Measurements from ENCODE around the gene HSPE1. TPM values are rescaled to one million over a fixed set of nuclear protein-coding genes. Genes with fewer than 3 reads are reported as not detected.
"Not testable (repeated sequence)": the region's sequence is repeated elsewhere in the genome, so short reads cannot be mapped to it uniquely, and the experiment has no call there.

HSPE1 gene
- total RNA-seq, 1 donor, result 12.9 TPM

- DNase-seq (ENCODE audit: low read depth in 2 of 3, low spot score in 2 of 3), result no peak
Measured at GRCh38 chr2:197498235-197498936, 1.8 kb upstream of the HSPE1 start.

GRCh38 chr2:197498937-197499593 is 1.1 kb upstream of the HSPE1 start:
- peak; percentile 7 to 56 (median 42) for DNase-seq (ENCODE audit: low read depth in 2 of 3, low spot score in 2 of 3)

- peak in 2 of 3 donors; percentile 11 to 14 for DNase-seq (ENCODE audit: low read depth in 2 of 3, low spot score in 2 of 3)
Measured at GRCh38 chr2:197500503-197501131, 438 bp downstream of the HSPE1 start.

- no peak for DNase-seq (ENCODE audit: low read depth in 2 of 3, low spot score in 2 of 3)
Measured at GRCh38 chr2:197502201-197502600, 2.0 kb downstream of the HSPE1 start.

DNA sequence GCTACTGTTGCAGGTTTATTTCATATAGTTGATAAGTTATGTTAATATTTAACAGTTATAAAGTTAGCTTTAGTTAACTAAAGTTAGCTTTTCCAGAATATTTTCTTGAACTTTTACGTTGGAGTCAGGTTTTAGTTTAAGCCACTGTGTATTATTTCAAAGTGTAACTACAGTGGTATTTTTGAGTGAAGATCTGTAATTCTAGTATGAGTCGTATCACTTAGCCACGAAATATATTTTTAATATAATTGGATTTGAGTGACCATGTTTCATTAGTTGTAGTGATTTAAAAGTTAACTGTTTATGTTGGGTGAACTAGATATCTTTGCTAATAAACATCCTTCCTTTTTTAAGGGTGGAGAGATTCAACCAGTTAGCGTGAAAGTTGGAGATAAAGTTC is 2.5 kb downstream of the HSPE1 start:
- DNase-seq (ENCODE audit: low read depth in 2 of 3, low spot score in 2 of 3), result no peak

- no peak for DNase-seq (ENCODE audit: low read depth in 2 of 3, low spot score in 2 of 3)
Measured at GRCh38 chr2:197504000-197504399, 3.8 kb downstream of the HSPE1 start.

GRCh38 chr2:197504512-197504911 is 4.3 kb downstream of the HSPE1 start:
- no peak for DNase-seq (ENCODE audit: low read depth in 2 of 3, low spot score in 2 of 3)

GRCh38 chr2:197506658-197507057 is 6.5 kb downstream of the HSPE1 start:
- no peak for DNase-seq (ENCODE audit: low read depth in 2 of 3, low spot score in 2 of 3)

- no peak for DNase-seq (ENCODE audit: low read depth in 2 of 3, low spot score in 2 of 3)
Measured at GRCh38 chr2:197513915-197514314, 13.7 kb downstream of the HSPE1 start.

- DNase-seq (ENCODE audit: low read depth in 2 of 3, low spot score in 2 of 3), result peak in 1 of 3 donors; percentile 11
Measured at GRCh38 chr2:197514754-197515153, 14.6 kb downstream of the HSPE1 start.

GRCh38 chr2:197515315-197515738 is 15.1 kb downstream of the HSPE1 start:
- DNase-seq (ENCODE audit: low read depth in 2 of 3, low spot score in 2 of 3), result no peak

DNA sequence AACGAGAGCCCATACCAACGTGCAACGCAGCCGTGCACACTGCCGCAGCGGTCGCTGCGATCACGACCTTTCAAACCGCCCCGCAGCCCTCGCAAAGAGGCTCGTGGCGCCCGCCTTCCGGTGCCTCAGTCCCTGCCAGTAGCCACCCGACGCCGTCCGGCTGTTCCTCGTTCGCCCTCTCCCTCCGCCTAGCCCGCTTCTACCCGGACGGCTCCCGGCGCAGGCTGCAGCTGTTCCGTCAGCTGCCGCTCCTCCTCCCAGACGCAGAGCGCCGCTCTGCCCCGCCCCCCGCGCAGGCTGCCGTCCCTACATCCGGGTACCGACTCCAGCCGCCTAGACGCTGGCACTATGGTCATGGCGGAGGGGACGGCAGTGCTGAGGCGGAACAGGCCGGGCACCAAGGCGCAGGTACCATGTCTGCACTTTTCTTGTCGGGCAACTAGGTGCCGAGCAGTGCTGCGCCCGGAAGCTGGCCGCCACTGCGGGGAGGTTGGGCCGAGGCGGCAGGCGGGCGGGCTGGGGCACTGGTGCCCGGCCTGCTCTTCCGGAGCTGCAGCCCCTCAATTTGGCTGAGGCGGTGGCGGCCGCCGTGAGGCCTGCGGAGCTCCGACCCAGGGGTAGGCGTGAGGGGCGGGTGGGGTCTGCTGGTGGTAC is 15.7 kb downstream of the HSPE1 start, which contains the start of gene MOB4:
TSS of gene MOB4 (plus strand) at position 328 of the 654 bp plus-strand sequence. CDS start at position 349, 21 bp downstream.
- DNase-seq (ENCODE audit: low read depth in 2 of 3, low spot score in 2 of 3), result peak; percentile 89 to 96 (median 96)

- DNase-seq (ENCODE audit: low read depth in 2 of 3, low spot score in 2 of 3), result peak in 2 of 3 donors; percentile 6 to 11
Measured at GRCh38 chr2:197516393-197516761, 16.2 kb downstream of the HSPE1 start.

DNA sequence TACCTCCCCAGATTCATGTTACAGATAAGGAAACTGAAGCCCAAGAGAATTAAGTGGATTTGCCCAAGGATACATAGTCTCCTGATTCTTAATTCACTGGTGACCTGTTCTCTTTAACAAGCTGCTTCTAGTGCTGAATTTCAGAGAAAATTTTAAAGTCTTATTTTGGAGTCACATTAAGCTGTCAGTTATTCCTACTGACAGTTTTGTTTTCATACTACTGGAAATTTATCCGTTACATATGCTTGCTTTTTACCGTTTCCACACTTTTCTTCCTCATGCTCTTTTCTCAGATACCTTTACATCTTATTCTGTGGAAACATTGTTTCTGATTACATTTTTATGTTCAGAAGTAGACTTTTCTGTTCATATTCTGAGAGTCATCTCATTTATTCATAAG is 17.0 kb downstream of the HSPE1 start:
- no peak for DNase-seq (ENCODE audit: low read depth in 2 of 3, low spot score in 2 of 3)

DNA sequence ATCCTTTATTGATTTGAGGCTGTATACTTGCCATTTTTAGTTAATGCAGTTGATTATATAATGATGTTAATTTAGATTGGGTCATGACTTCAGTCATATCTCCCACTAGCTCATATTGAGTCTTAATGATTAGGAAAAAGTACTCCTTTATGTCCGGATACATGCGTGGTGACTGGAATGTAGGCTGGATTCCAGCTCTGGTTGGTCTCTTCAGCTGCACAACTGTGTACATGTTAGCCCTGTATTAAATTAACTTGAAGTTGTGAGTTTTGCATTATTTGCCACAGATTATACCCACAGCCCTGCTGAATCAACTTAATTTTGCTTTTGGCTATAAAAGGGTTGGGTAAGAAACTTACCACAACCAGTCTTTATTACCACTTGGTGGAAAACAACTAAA is 38.2 kb downstream of the HSPE1 start:
- no peak for DNase-seq (ENCODE audit: low read depth in 2 of 3, low spot score in 2 of 3)

GRCh38 chr2:197539734-197540133 is 39.6 kb downstream of the HSPE1 start:
- no peak for DNase-seq (ENCODE audit: low read depth in 2 of 3, low spot score in 2 of 3)

GRCh38 chr2:197543206-197543605 is 43.0 kb downstream of the HSPE1 start:
- no peak for DNase-seq (ENCODE audit: low read depth in 2 of 3, low spot score in 2 of 3)

DNA sequence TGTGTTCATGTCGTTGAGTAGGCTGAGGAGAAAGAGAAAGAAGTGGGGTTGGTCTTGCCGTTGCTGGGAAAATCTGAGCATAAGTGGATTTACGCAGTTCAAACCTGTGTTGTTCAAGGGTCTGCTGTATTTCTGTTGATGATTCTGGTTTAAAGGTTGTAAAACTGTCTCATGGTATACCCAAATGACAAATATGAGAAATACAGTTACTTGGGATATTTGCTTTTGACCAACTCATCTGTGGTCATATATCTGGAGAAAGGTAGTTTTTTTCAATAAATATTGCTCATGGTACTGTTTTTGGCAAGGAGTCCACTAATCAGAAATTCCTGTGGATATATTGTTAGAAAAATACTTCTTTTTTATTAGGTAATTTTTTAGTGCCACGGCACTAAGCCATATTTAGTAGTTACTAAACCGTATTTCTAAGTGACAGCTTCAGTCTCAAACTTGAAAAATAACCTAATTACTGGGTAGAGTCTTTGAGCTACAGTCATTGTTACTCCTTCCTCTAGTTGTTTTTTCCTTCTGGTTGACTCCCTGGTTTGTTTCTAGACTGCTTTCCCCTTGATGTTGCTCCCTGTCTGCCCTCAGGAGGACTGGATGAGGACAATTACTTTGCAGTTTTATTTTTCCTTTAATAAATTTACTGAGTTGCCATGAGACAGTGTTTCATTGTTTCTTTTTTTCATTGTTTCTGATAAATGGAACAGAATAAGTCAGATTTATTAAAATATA is 47.2 kb downstream of the HSPE1 start:
- no peak for DNase-seq (ENCODE audit: low read depth in 2 of 3, low spot score in 2 of 3)

- no peak for DNase-seq (ENCODE audit: low read depth in 2 of 3, low spot score in 2 of 3)
Measured at GRCh38 chr2:197548582-197548981, 48.4 kb downstream of the HSPE1 start.

DNA sequence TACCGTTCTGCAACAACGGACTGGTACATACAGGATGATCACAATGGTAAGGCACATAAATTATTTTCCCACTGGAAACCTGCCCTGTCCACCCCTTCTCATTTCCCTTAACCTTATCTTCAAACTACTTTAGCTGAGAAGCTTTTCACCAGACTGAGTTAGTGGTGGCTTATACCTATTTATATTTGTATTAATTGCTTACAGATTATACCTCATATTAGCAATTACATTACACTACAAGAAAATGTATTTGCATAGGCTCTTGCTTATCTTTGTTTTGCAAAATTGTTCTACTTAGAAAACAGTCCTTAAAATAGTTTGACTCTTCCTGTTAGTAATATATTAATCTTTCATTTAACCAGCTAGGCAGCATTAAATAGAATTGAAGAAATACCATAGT is 51.1 kb downstream of the HSPE1 start:
- DNase-seq (ENCODE audit: low read depth in 2 of 3, low spot score in 2 of 3), result not testable (repeated sequence)

Measured in hematopoietic multipotent progenitor cell (in vitro differentiated cells).